Body of pancreas (tissue), 4 donors: Measurements from ENCODE around the gene PXDN.

Source experiments
- POLR2A ChIP-seq, 3 donors: fragments of 450-650 bp; IDR thresholded peaks; one replicate each; pipeline ENCODE4 v1.6.1; 2016; ENCODE audit warnings: antibody characterized with exemption in 3 of 3, mild to moderate bottlenecking in 2 of 3
- TF ChIP-seq, protein P1 (sequence below), 7 experiments: fragments of 450-650 bp in 4 of 7; fragments of 200-600 bp in 3 of 7; sonication (generic) in 3 of 7; IDR thresholded peaks; one replicate each; pipeline ENCODE4 v1.5.1; 2016 to 2019; ENCODE audit warnings: antibody characterized with exemption in 7 of 7

DNA sequence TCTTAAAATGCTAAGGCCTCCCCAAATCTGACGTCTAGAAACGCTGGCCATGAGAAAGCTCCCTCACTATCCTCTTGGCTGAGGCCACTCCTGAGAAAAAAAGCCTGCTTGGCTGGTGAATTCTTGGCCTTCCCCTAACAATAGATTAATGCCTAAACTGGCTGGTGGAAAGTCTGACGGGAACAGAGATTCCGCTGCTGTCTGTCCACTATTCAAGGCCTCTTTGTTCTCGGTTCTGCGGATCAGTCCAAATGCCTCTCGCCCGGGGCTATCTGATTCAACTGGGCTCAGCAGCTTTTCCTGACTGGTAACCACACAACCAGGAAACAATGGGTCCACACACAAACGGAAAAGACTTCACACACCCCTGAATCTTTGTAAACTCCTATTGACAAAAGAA lies 27.2 kb downstream of the PXDN start:
- TF ChIP-seq, protein P1, sequence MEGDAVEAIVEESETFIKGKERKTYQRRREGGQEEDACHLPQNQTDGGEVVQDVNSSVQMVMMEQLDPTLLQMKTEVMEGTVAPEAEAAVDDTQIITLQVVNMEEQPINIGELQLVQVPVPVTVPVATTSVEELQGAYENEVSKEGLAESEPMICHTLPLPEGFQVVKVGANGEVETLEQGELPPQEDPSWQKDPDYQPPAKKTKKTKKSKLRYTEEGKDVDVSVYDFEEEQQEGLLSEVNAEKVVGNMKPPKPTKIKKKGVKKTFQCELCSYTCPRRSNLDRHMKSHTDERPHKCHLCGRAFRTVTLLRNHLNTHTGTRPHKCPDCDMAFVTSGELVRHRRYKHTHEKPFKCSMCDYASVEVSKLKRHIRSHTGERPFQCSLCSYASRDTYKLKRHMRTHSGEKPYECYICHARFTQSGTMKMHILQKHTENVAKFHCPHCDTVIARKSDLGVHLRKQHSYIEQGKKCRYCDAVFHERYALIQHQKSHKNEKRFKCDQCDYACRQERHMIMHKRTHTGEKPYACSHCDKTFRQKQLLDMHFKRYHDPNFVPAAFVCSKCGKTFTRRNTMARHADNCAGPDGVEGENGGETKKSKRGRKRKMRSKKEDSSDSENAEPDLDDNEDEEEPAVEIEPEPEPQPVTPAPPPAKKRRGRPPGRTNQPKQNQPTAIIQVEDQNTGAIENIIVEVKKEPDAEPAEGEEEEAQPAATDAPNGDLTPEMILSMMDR (IDR thresholded peaks at IDR 0.05): no peak
- TF ChIP-seq POLR2A (IDR thresholded peaks at IDR 0.05): no peak
